T-helper 1 cell treated with Interleukin-12 subunit alpha and Interleukin-12 subunit beta and Interleukin-4 antibody, amounts not matched to agents 30 μg/mL and 1 μg/mL, for 36 hours (primary cell): ENCODE results near the gene TRIM40.

Experiments
- H3K27ac Mint-ChIP-seq: one replicate; pipeline ENCODE4 v1.8.0; 2021; ENCODE audit warnings: mild to moderate bottlenecking, mixed read lengths
- H3K27me3 Mint-ChIP-seq: one replicate; pipeline ENCODE4 v1.8.0; 2021; ENCODE audit warnings: low read depth, mixed read lengths
- H3K36me3 Mint-ChIP-seq: one replicate; pipeline ENCODE4 v1.8.0; 2021; ENCODE audit warnings: low read depth, mixed read lengths
- H3K4me1 Mint-ChIP-seq: one replicate; pipeline ENCODE4 v1.8.0; 2021; ENCODE audit warnings: low read depth, mixed read lengths
- H3K4me3 Mint-ChIP-seq: one replicate; pipeline ENCODE4 v1.8.0; 2021; ENCODE audit warnings: mild to moderate bottlenecking, moderate library complexity, mixed read lengths
- H3K9me3 Mint-ChIP-seq: one replicate; pipeline ENCODE4 v1.8.0; 2021; ENCODE audit warnings: mixed read lengths

TRIM40 gene

DNA sequence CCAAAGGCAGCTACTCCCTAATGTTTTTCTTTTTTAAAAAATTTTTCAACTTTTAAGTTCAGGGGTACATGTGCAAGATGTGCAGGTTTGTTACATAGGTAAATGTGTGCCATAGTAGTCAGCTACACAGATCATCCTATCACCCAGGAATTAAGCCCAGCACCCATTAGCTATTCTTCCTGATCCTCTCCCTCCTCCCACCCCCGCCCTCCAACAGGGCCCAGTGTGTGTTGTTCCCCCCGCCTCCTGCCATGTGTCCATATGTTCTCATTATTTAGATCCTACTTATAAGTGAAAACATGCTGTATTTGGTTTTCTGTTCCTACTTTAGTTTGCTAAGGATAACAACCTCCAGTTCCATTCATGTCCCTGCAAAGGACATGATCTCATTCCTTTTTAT lies 39.8 kb downstream of the TRIM40 start:
- H3K27me3 Mint-ChIP-seq: peaks cover 71% of the 10 kb centered on the region
- no peak overlapping the region for H3K27ac Mint-ChIP-seq
- H3K36me3 Mint-ChIP-seq: peaks cover 3% of the 10 kb centered on the region
- no peak overlapping the region for H3K4me3 Mint-ChIP-seq
- H3K4me1 Mint-ChIP-seq: peaks cover 3% of the 10 kb centered on the region
- H3K9me3 Mint-ChIP-seq: peaks cover 14% of the 10 kb centered on the region

DNA sequence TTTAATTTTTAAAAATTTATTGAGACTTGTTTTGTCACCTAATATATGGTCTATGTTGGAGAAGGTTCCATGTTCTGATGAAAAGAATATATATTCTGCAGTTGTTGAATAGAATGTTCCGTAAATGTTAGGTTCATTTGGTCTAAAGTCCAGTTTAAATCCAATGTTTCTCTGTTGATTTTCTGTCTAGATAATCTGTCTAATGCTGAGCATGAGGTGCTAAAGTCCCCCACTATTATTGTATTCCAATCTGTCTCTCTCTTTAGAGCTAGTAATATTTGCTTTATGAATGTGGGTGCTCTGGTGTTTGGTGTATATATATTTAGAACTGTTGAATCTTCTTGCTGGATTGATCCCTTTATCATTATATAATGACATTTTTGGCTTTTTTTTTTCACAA lies 42.9 kb downstream of the TRIM40 start:
- peaks cover 7% of the 10 kb centered on the region for H3K36me3 Mint-ChIP-seq
- peaks cover 21% of the 10 kb centered on the region for H3K9me3 Mint-ChIP-seq
- H3K4me1 Mint-ChIP-seq: no peaks in the 10 kb centered on the region
- H3K4me3 Mint-ChIP-seq: no peak overlapping the region
- no peak overlapping the region for H3K27ac Mint-ChIP-seq
- peaks cover 50% of the 10 kb centered on the region for H3K27me3 Mint-ChIP-seq

DNA sequence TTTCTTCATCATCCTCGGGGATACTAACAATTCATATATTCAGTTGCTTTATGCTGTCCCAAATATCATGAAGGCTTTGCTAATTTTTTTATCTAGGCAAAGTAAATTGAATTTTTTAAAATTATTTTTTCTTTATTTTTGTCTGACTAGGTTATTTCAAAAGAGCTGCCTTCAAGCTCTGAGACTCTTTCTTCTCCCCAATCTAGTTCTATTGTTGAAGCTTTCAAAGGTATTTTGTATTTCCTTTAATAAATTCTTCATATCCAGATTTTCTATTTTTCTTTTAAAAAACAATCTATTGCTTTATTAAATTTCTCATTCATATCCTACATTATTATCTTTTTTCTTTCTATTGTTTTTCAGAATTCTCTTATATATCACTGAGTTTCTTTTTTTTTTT lies 44.2 kb downstream of the TRIM40 start:
- peaks cover 15% of the 10 kb centered on the region for H3K36me3 Mint-ChIP-seq
- H3K27ac Mint-ChIP-seq: no peak overlapping the region
- peaks cover 43% of the 10 kb centered on the region for H3K27me3 Mint-ChIP-seq
- H3K4me1 Mint-ChIP-seq: no peaks in the 10 kb centered on the region
- H3K9me3 Mint-ChIP-seq: peaks cover 21% of the 10 kb centered on the region
- H3K4me3 Mint-ChIP-seq: no peak overlapping the region

DNA sequence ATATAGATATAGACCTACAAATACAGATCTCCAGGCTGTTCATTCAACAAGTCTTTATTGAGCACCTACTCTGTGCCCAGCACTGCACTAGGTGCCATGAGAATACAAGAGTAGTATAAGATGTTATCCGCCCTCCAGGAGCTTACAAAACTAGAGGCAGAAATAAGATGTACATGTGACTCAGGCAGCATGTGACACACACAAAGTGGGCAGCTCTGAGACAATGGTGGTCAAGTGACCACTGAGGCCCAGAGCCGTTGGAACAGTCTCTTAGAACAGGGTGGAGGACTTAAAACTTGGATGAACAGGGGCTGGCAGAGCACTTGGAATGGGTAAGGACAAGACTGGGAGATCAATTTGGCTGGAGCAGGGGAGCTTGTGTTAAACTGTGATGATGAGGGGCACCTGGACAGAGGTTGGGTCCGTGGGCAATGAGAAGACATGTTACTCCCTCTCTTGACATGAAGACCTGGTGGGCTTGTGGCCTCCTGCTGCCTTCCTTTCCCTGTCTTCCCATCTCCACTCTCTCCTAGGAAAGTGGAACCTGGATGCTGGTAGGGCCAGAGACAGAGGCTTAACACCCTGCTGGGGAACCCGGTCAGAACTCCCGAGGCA lies 48.6 kb downstream of the TRIM40 start:
- no peaks in the 10 kb centered on the region for H3K4me1 Mint-ChIP-seq
- H3K36me3 Mint-ChIP-seq: peaks cover 43% of the 10 kb centered on the region
- no peak overlapping the region for H3K4me3 Mint-ChIP-seq
- H3K27me3 Mint-ChIP-seq: peaks cover 4% of the 10 kb centered on the region
- no peak overlapping the region for H3K27ac Mint-ChIP-seq
- peaks cover 13% of the 10 kb centered on the region for H3K9me3 Mint-ChIP-seq

DNA sequence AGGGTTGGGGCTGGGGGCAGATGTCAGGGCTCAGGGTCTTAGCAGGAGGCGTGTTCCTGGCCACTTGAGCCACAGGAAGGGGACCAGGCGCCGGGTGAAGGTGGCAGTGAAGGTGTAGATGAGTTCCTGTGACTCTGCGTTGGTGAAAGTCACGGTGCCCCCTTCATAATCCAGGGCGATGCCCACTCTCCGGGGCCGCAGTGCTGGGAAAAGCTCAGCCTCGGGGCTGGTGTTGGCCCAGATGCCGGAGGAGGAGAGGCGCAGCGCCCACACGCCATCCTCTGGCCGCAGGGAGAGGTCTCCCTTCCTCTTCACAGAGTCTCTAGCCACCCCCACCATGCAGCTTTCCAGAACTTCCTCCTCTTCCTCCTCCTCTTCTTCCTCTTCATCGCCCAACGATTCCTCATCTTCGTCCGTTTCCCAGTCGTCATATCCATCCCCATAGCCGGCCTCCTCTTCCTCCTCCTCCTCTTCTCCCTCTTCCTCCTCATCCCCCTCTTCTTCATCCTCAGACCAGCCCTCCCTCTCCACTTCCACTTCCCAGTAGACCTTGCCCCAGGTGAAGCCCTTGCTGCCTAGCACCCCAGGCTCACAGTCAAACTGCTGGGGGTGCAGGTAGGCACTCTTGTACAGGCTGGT lies 50.0 kb downstream of the TRIM40 start:
- Mint-ChIP-seq H3K4me1 (no peaks in the 10 kb centered on the region), H3K9me3 (peaks cover 6% of the 10 kb centered on the region), H3K4me3 (no peak overlapping the region), H3K27ac (no peak overlapping the region), H3K36me3 (peaks cover 51% of the 10 kb centered on the region), H3K27me3 (no peaks in the 10 kb centered on the region)

DNA sequence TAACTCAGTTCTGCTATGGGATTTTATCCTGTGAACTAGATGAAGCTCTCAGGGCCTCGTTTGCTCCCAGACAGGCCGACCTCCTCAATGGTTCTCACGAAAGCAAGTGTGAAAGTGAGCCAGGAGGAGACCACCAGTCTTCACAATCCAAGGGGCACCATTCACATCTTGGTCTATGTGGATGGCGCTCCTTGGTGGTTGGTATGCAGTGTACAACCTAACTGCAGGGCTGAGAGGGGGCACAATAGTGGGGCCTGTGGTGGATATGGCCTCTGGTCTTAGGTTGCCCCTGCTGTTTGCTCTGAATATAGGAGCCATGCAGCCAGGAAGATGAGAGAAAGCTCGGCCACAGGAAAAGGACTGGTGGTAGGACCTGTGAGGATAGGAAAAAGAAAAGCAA lies 52.6 kb downstream of the TRIM40 start:
- H3K4me3 Mint-ChIP-seq: no peak overlapping the region
- H3K36me3 Mint-ChIP-seq: peaks cover 53% of the 10 kb centered on the region
- no peaks in the 10 kb centered on the region for H3K9me3 Mint-ChIP-seq
- no peaks in the 10 kb centered on the region for H3K27me3 Mint-ChIP-seq
- no peak overlapping the region for H3K27ac Mint-ChIP-seq
- H3K4me1 Mint-ChIP-seq: no peaks in the 10 kb centered on the region

DNA sequence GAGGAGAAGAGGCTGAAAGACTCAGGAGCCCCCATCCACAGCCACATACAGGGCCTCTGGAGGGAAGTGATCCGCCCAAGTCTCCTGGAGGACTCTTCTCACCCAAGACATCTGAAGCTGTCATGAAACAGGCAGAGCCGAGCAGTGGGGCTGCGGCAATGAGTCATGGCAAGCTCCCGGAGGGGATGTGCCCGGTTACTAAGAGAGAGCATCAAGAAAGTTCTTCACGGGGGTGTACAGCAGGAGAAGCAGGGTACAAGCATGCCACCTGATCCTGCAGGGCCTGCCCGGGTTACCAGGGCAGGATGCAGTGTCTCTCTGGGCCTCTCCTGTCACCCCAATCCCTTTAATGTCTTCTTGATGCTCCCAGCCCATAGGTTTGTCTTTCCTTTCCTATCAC lies 56.1 kb downstream of the TRIM40 start:
- Mint-ChIP-seq H3K27ac (no peak overlapping the region), H3K27me3 (no peaks in the 10 kb centered on the region), H3K9me3 (no peaks in the 10 kb centered on the region), H3K4me1 (peaks cover 3% of the 10 kb centered on the region), H3K36me3 (peaks cover 36% of the 10 kb centered on the region), H3K4me3 (no peak overlapping the region)

DNA sequence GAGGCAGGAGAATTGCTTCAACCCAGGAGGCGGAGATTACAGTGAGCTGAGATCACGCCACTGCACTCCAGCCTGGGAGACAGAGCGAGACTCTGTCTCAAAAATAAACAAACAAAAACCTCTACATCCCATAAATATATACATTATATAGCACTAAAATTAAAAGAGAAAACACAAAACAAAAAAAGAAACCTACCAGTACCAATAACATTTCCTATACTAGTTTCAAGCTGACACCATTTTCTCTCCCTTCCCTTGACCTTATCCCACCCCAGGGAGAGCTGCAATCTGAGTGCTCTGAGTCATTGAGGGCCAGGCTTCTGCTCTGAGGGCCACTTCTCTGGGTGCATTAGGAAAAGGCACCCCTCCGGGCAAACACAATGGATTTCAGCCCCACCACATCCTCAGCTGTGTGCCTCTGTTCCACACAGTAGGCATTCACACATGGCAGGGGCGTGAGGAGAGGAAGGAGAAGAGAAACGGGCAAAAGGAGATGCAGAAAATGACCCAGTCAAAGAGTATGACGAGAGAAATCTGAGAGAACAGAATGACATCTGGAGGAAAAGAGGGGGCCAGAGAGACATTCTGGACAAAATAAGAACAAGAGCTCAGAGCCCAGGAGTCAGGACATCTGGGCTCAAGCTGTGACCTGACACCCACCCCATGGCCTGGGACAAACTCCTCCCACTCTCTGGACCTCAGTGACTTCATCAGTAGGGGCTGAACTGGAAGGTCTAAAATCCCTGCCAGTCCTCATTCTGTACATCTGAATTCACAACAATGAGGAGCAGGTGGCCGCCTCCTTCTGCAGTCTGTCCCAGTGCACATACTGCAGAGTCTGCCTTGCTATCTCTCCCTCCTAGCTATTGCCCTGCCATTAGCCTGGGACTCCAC lies 59.1 kb downstream of the TRIM40 start:
- no peak overlapping the region for H3K4me3 Mint-ChIP-seq
- peaks cover 9% of the 10 kb centered on the region for H3K4me1 Mint-ChIP-seq
- H3K27me3 Mint-ChIP-seq: no peaks in the 10 kb centered on the region
- no peak overlapping the region for H3K27ac Mint-ChIP-seq
- H3K9me3 Mint-ChIP-seq: no peaks in the 10 kb centered on the region
- H3K36me3 Mint-ChIP-seq: peaks cover 26% of the 10 kb centered on the region

DNA sequence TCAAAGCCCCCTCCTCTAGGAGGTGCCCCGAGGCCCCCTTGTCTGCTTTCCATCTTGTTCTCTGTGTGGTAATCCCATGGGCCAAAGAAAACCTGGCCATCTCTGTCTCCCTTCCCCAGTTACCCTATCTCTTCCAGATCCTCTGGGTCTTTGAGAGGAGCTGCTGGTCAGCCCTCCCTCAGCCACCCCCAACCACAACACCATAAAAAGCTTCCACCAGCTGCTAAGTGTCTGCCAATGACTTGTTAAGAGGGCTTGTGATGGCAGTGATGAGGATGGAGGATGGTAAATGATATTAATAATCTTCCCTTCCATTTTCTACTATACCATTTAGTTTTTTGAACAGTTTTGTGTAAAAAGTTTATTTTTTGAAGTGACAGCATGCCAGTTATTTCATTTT lies 60.0 kb downstream of the TRIM40 start:
- H3K27me3 Mint-ChIP-seq: no peaks in the 10 kb centered on the region
- no peak overlapping the region for H3K27ac Mint-ChIP-seq
- H3K36me3 Mint-ChIP-seq: peaks cover 29% of the 10 kb centered on the region
- H3K4me3 Mint-ChIP-seq: no peak overlapping the region
- H3K4me1 Mint-ChIP-seq: peaks cover 15% of the 10 kb centered on the region
- H3K9me3 Mint-ChIP-seq: no peaks in the 10 kb centered on the region

DNA sequence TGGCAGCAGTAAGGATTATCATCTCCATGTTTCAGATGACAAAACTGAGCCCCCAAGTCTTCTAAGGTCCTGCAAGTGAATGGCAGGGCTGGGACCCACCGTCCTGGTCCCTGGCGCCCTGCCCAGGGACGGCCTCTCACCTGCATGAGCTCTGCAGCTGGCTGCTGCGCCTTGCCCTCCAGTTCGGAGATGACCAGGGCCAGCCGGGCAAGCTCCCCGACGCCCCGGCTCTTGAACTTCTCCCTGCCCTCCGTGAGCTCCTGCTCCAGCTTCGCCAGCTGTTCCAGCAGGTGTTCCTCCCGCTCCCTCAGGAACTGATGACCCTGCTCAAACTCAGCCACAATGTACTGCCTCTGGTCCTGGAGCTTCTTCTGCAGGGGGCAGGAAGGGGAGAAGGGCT lies 60.4 kb downstream of the TRIM40 start:
- Mint-ChIP-seq H3K4me3 (no peak overlapping the region), H3K27me3 (no peaks in the 10 kb centered on the region), H3K9me3 (no peaks in the 10 kb centered on the region), H3K4me1 (peaks cover 17% of the 10 kb centered on the region), H3K27ac (no peak overlapping the region), H3K36me3 (peaks cover 27% of the 10 kb centered on the region)
